HT-29 (cell line): ENCODE results near the gene MAPK12. TPM values are rescaled to one million over a fixed set of nuclear protein-coding genes. Genes with fewer than 3 reads are reported as not detected.

Experiments used
- DNase-seq: peaks from one replicate; pipeline ENCODE4 v3.0.0-alpha.2; 2015; ENCODE audit warnings: low spot score
- total RNA-seq: library from RNA; depleted of rRNA; stranded (reverse); fragments of >200 nt; shearing (Covaris generic); gene quantifications from 2 replicates; pipeline ENCODE4 v1.2.3, GENCODE V29; 2014

Gene MAPK12
- total RNA-seq, 1 experiment from 2014 or later: 6.6 TPM

DNA sequence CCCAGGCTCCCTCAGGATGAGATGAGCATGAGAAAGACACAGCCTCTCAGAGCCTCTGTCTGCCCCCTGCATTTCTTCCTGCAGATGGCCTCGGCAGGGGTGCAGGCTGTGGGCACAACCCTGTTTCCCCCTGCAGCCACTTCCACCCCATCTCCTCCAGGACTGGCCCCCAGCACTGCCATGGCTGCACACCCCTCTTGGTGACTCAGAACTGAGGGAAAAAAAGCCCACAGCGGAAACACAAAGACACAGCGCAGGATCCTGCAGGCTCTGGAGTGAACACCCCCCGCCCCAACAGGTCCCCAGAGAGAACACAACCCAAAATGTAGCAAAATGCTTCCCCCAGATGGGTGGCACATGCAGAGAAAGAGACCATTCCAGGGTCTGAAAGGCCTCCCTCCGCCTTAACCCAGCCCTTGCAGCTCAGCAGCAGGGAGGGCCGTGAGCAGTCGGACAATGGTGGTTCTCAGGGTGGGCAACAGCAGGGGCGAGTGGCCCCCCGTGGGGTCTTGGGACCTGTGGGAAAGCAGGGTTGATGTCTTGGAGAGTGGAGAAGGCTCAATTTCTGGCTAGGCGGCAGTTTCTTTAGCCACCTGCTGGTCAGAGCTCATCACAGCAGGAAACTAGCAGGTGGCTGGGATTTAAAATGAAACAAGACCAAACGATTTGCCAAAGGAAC lies 24.6 kb downstream of the MAPK12 start:
- peak; percentile 27 for DNase-seq

- DNase-seq: no peak
These were observed 28.3 kb downstream of the MAPK12 start for GRCh38 chr22:50233223-50233622.

DNA sequence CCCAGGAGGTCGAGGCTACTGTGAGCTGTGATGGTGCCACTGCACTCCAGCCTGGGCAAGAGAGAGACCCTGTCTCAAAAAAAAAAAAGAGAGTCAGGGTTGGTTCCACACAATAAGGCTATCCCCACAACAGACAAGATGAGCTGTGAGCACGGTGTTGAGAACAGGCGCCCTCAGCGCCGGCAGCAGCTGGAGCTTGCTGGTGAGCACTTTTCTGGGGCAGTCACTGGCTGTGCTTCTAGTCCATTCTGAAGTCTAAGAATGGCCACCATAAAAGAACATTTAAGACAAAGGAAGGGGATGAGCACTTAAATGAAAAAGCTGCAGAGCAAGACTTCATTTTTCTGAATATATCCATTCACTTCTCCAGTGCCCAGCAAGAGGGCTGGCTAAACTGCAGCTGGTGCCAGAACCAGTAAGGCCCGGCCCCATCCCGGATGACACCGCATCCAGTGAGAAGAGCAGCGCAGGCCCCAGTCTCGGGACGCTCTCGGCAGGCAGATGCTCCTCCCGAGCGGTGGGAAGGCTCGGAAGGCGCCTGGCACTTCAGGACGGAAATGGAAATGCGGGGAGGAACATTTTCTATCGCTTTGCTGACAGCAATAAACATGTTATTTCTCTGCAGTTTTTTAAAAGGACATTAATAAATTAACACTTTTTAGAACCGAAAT lies 28.9 kb downstream of the MAPK12 start:
- DNase-seq: no peak

DNA sequence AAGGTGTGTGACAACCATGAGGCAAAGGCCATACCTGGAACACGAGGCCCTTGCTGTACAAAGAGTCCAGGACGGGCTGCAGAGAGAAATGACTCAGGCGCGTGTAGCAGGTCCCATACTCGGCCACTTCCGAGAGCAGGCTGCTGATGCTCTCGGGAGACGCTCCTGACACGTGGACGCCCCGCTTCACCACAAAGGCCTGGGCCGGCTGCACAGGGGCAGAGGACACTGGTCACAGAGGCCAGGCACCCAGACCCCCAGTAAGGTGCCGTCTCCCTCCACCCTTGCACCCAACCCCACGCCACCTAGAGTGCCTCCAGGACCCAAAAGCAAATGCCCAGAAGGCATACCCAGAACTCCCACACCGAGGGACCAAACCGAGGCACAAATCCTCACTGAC lies 32.1 kb downstream of the MAPK12 start:
- no peak for DNase-seq

GRCh38 chr22:50228366-50228765 lies 33.1 kb downstream of the MAPK12 start:
- no peak for DNase-seq

DNA sequence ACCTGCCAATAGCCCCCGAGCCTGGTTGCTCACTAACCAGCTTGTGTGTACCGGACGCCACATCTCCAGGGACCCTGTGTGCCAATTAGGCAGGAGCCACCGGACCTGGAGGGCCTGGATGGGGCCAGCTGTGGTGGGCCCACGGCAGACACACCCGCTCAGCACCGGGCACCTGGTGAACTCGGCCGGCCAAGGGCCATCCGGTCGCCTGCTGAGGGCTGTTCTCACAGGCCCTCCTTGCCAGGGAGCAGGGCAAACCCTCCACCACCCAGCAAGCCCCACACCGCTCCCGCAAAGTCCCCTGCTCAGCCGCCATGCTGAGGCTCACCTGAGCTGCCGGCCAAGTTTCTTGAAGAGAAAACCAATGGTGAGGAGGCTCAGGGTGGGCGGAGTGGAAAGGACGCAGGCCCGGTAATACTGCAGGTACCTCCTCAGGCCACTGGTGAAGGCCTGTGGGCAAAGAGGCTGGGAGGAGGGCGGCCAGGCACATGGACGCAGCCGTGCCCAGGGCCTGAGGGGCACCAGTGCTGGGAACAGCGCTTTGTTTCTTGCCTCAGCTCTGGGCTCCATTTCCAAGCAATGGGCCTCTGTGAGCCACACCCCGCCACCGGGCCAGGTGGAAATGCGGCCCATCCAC lies 33.8 kb downstream of the MAPK12 start:
- DNase-seq: no peak

- DNase-seq: no peak
These were observed 34.7 kb downstream of the MAPK12 start for GRCh38 chr22:50226875-50227165.

- no peak for DNase-seq
These were observed 35.2 kb downstream of the MAPK12 start for GRCh38 chr22:50226063-50226874.

- DNase-seq: no peak
These were observed 36.1 kb downstream of the MAPK12 start for GRCh38 chr22:50225200-50225969.

- no peak for DNase-seq
These were observed 37.4 kb downstream of the MAPK12 start for GRCh38 chr22:50224071-50224470.

- DNase-seq: no peak
These were observed 39.0 kb downstream of the MAPK12 start for GRCh38 chr22:50222508-50222907.

DNA sequence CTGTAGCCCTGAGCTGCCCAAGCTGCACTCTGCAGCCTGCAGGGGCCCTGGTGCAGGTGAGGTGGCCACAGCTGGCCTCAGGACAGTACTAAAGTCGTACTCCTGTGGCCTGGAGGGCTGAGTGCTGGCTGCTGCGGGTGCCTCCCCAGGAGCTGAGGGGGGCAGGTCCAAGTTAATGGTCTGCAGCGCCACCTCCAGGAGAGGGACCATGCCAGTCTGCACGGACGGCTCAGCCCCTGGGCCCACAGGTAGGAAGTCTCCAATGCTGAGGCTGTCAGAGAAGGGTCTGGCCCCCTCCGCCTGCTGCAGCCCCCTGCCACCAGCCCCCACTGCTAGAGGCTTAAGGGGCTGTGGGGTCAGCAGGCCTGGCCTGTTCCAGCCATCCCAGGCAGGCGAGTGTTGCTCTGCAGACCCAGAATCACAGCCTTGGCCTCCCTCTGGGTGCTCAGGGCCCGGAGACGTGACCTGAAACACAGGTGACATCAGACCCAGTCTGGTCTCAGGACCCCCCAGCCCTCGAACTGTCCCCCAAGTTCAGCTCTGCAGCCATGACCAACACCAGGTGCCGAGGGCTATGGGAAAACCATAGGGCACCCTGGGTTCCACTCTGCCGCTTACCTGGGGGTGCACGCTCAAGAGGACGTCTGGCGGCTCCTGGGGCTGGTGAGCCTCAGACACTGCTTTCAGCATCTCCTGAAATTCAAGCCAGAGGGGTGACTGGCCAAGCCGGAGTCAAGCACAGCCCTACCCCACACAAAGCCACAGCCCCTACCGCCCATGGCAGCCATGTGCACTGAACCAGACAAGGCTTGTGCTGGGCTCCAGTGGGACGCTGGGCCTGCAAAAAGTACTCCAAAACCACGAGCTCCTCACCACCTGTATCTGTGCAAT lies 39.8 kb downstream of the MAPK12 start:
- DNase-seq: no peak

DNA sequence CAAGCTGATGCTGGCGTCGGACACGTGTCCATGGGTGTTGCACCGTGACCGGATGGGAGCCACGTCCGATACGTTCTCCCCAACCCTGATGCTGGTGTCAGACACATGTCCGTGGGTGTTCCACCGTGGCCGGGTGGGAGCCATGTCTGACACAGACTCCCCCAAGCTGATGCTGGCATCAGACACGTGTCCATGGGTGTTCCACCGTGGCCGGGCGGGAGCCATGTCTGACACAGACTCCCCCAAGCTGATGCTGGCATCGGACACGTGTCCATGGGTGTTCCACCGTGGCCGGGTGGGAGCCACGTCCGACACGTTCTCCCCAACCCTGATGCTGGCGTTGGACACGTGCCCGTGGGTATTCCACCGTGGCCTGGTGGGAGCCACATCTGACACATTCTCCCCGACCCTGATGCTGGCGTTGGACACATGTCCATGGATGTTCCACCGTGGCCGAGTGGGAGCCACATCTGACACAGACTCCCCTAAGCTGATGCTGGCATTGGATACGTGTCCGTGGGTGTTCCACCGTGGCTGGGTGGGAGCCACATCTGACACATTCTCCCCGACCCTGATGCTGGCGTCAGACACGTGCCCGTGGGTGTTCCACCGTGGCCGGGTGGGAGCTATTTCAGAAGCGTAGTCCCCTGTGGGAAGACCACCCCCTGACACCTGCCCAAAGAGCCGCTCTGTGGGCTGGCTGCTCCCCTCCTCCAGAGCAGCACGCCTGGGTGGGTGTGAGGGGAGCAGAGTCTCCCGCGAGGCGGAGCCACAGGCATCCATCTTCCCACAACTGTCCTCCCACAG lies 40.7 kb downstream of the MAPK12 start:
- no peak for DNase-seq

- no peak for DNase-seq
These were observed 41.5 kb downstream of the MAPK12 start for GRCh38 chr22:50219800-50220602.

GRCh38 chr22:50218996-50219727 lies 42.3 kb downstream of the MAPK12 start:
- peak; percentile 43 for DNase-seq

- DNase-seq: no peak
These were observed 43.1 kb downstream of the MAPK12 start for GRCh38 chr22:50218153-50218995.

- no peak for DNase-seq
These were observed 43.8 kb downstream of the MAPK12 start for GRCh38 chr22:50217543-50218152.
